ENCODE measurements around the gene PRR20G. TPM values are rescaled to one million over a fixed set of nuclear protein-coding genes. Genes with fewer than 3 reads are reported as not detected.

PRR20G gene
- total and polyA plus RNA-seq, 9 of the 15 experiments (the other 6 are each of a cell fraction or from before 2014, with no cell fraction given) = not detected

DNA sequence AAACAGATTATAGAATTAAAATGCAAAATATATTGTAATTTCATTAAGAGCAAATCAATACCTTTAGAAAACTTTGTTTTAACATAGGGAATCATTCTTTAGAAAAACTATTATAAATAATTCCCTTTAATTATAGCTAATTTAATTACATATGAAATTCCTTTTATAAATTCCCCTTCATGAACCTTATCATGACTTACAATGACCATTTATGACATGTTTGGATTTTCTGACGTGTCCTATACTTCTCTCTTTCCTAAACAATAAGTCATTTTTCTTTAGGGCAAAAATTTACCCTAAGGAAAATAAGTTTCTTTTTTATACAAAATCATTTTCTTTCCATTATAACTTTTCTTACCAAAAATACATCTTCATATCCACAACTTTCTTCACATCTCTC, 37.8 kb downstream of the PRR20G start:
- Histone ChIP-seq H3K9me1 (ENCODE audit: control insufficient read depth, insufficient read depth, low read length) (no peaks in the 10 kb centered on the region), H3K36me3 (ENCODE audit: control insufficient read depth, insufficient read depth, low read length) (no peaks in the 10 kb centered on the region), H3K27me3 (ENCODE audit: control insufficient read depth in 2 of 2, insufficient read depth in 2 of 2, low read length in 2 of 2) (no peaks in the 10 kb centered on the region), H3K9me3 (replicated peaks; ENCODE audit: control insufficient read depth, insufficient read depth, low read depth, low read length) (no peaks in the 10 kb centered on the region), H3K4me1 (replicated peaks in 1 of 2; ENCODE audit: control insufficient read depth in 2 of 2, insufficient read depth in 2 of 2, low read length in 2 of 2) (no peaks in the 10 kb centered on the region), H4K20me1 (replicated peaks; ENCODE audit: control insufficient read depth, insufficient read depth, low read length) (no peaks in the 10 kb centered on the region), H2AFZ (ENCODE audit: low read depth, low read length) (no peak overlapping the region), H3K79me2 (ENCODE audit: control insufficient read depth, insufficient read depth, low read length) (no peaks in the 10 kb centered on the region), H3K4me3 (no peak overlapping the region), H3K27ac (ENCODE audit: extremely low read depth, low read depth, low read length) (no peak overlapping the region), H3K9ac (ENCODE audit: insufficient read depth in 1 of 2, low read depth in 2 of 2, low read length in 2 of 2) (no peak overlapping the region), H3K4me2 (ENCODE audit: insufficient read depth, low read length) (no peak overlapping the region)
- ChIA-PET CTCF (ENCODE audit: low intra/inter-chr PET ratio) (no interaction called here), POLR2A (interaction anchor here (0.6 kb wide), 1 partner anchor 754 kb away, joined by 3 read pairs; no protein-coding TSS in a partner anchor)
- no peak for DNase-seq (ENCODE audit: extremely low read depth in 1 of 4, low spot score in 3 of 4)
- ATAC-seq = no peak
- no peak for FAIRE-seq
- WGBS (ENCODE audit: insufficient coverage, low coverage, missing lambda C conversion rate) = 0% methylated on average over 1 of the region's 1 CpG
- TF ChIP-seq CBX2 (IDR thresholded peaks at IDR 0.05; ENCODE audit: insufficient read depth, low read length, poor library complexity, severe bottlenecking) = no peak
- TF ChIP-seq RAD21 (CRISPR knock-in tag; conservative IDR thresholded peaks at IDR 0.05 in 1 of 2, IDR thresholded peaks at IDR 0.05 in 1 of 2) = no peak
- no peak for TF ChIP-seq NR2F6 (CRISPR knock-in tag; IDR thresholded peaks at IDR 0.05)
- no peak for TF ChIP-seq FOXK2 (conservative IDR thresholded peaks at IDR 0.05 in 1 of 2, IDR thresholded peaks at IDR 0.05 in 1 of 2; ENCODE audit: low read depth in 2 of 2)
- TF ChIP-seq CTBP1 (IDR thresholded peaks at IDR 0.05; ENCODE audit: borderline replicate concordance) = no peak
- TF ChIP-seq, protein P1, sequence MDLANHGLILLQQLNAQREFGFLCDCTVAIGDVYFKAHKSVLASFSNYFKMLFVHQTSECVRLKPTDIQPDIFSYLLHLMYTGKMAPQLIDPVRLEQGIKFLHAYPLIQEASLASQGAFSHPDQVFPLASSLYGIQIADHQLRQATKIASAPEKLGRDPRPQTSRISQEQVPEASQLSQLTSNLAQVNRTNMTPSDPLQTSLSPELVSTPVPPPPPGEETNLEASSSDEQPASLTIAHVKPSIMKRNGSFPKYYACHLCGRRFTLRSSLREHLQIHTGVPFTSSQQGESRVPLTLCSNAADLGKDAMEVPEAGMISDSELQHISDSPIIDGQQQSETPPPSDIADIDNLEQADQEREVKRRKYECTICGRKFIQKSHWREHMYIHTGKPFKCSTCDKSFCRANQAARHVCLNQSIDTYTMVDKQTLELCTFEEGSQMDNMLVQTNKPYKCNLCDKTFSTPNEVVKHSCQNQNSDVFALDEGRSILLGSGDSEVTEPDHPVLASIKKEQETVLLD (IDR thresholded peaks at IDR 0.05) = no peak
- TF ChIP-seq HDAC1 (IDR thresholded peaks at IDR 0.05) = no peak
- TF ChIP-seq HDGF (IDR thresholded peaks at IDR 0.05) = no peak
- TF ChIP-seq SIX5 (IDR thresholded peaks at IDR 0.05; ENCODE audit: borderline replicate concordance in 1 of 2, insufficient read depth in 1 of 2, low read depth in 1 of 2, low read length in 2 of 2) = no peak
- TF ChIP-seq RBM15 (IDR thresholded peaks at IDR 0.05; ENCODE audit: insufficient read depth, low read length) = no peak
- TF ChIP-seq, protein P2, sequence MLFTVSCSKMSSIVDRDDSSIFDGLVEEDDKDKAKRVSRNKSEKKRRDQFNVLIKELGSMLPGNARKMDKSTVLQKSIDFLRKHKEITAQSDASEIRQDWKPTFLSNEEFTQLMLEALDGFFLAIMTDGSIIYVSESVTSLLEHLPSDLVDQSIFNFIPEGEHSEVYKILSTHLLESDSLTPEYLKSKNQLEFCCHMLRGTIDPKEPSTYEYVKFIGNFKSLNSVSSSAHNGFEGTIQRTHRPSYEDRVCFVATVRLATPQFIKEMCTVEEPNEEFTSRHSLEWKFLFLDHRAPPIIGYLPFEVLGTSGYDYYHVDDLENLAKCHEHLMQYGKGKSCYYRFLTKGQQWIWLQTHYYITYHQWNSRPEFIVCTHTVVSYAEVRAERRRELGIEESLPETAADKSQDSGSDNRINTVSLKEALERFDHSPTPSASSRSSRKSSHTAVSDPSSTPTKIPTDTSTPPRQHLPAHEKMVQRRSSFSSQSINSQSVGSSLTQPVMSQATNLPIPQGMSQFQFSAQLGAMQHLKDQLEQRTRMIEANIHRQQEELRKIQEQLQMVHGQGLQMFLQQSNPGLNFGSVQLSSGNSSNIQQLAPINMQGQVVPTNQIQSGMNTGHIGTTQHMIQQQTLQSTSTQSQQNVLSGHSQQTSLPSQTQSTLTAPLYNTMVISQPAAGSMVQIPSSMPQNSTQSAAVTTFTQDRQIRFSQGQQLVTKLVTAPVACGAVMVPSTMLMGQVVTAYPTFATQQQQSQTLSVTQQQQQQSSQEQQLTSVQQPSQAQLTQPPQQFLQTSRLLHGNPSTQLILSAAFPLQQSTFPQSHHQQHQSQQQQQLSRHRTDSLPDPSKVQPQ (CRISPR knock-in tag; IDR thresholded peaks at IDR 0.05; ENCODE audit: borderline replicate concordance) = no peak
- TF ChIP-seq IRF2 (CRISPR knock-in tag; IDR thresholded peaks at IDR 0.05) = no peak
- no peak for TF ChIP-seq ZNF780A (CRISPR knock-in tag; IDR thresholded peaks at IDR 0.05)
- TF ChIP-seq, protein P3, sequence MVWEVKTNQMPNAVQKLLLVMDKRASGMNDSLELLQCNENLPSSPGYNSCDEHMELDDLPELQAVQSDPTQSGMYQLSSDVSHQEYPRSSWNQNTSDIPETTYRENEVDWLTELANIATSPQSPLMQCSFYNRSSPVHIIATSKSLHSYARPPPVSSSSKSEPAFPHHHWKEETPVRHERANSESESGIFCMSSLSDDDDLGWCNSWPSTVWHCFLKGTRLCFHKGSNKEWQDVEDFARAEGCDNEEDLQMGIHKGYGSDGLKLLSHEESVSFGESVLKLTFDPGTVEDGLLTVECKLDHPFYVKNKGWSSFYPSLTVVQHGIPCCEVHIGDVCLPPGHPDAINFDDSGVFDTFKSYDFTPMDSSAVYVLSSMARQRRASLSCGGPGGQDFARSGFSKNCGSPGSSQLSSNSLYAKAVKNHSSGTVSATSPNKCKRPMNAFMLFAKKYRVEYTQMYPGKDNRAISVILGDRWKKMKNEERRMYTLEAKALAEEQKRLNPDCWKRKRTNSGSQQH (CRISPR knock-in tag; IDR thresholded peaks at IDR 0.05) = no peak
- TF ChIP-seq CBFA2T2 (conservative IDR thresholded peaks at IDR 0.05) = no peak
- TF ChIP-seq ZNF12 (CRISPR knock-in tag; IDR thresholded peaks at IDR 0.05) = no peak
- TF ChIP-seq, protein P4, sequence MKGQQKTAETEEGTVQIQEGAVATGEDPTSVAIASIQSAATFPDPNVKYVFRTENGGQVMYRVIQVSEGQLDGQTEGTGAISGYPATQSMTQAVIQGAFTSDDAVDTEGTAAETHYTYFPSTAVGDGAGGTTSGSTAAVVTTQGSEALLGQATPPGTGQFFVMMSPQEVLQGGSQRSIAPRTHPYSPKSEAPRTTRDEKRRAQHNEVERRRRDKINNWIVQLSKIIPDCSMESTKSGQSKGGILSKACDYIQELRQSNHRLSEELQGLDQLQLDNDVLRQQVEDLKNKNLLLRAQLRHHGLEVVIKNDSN (CRISPR knock-in tag; IDR thresholded peaks at IDR 0.05) = no peak
- intact Hi-C loops (cut with micrococcal nuclease) = no loop called here
- in situ Hi-C loops (cut with MboI) = no loop called here
- BruUV-seq (replicated peaks) = no TSS peak
